Thyroid gland (tissue), 4 donors: ENCODE results near the gene ZNF555. TPM values are rescaled to one million over a fixed set of nuclear protein-coding genes. Genes with fewer than 3 reads are reported as not detected.

Source experiments
- total RNA-seq, 4 donors: library from RNA; depleted of rRNA; stranded (reverse); fragments of >200 nt; gene quantifications; one replicate each; pipeline ENCODE4 v1.2.3, GENCODE V29; 2016

The ZNF555 gene
- total RNA-seq, 4 donors from 2014 or later, result 8.7 to 10.2 (median 9.5) TPM

Other genes with a start within 250 kb of the ZNF555 start
- gene GNG7, start 138.8 kb upstream of the ZNF555 start, total RNA-seq, result 1 to 10 TPM; 3.8 to 6.9 (median 5.6) TPM
- gene DIRAS1, start 120.1 kb upstream of the ZNF555 start, total RNA-seq, result under 1 TPM; 0.27 to 0.67 (median 0.40) TPM
- gene SLC39A3, start 101.5 kb upstream of the ZNF555 start, total RNA-seq, result 10 to 100 TPM; 21.7 to 52.2 (median 31.4) TPM
- 10 to 100 TPM; 43.4 to 86.8 (median 73.4) TPM for gene SGTA, start 58.2 kb upstream of the ZNF555 start, total RNA-seq
- 10 to 100 TPM; 29.7 to 79.0 (median 58.9) TPM for gene THOP1, start 56.0 kb upstream of the ZNF555 start, total RNA-seq
- 1 to 10 TPM; 4.9 to 9.2 (median 6.2) TPM for gene ZNF554, start 21.6 kb upstream of the ZNF555 start, total RNA-seq
- gene ZNF556, start 25.9 kb downstream of the ZNF555 start, total RNA-seq, result not detected
- gene ZNF57, start 59.5 kb downstream of the ZNF555 start, total RNA-seq, result 1 to 10 TPM; 3.1 to 4.8 (median 3.6) TPM
- gene ZNF77, start 103.5 kb downstream of the ZNF555 start, total RNA-seq, result 1 to 10 TPM; 5.1 to 7.0 (median 6.2) TPM
- 10 to 100 TPM in 3 of 4 donors, 1 to 10 TPM in 1; 2.4 to 20.7 (median 11.6) TPM for gene TLE6, start 136.1 kb downstream of the ZNF555 start, total RNA-seq
- 100 to 1,000 TPM in 1 of 4 donors, 10 to 100 TPM in 3; 81.3 to 114 (median 90.3) TPM for gene TLE2, start 187.8 kb downstream of the ZNF555 start, total RNA-seq
- gene TLE5, start 221.0 kb downstream of the ZNF555 start, total RNA-seq, result 100 to 1,000 TPM; 398 to 892 (median 498) TPM